ENCODE data around the gene DDTL.
"Not testable (repeated sequence)": the region's sequence is repeated elsewhere in the genome, so short reads cannot be mapped to it uniquely, and the experiment has no call there.

Gene DDTL

DNA sequence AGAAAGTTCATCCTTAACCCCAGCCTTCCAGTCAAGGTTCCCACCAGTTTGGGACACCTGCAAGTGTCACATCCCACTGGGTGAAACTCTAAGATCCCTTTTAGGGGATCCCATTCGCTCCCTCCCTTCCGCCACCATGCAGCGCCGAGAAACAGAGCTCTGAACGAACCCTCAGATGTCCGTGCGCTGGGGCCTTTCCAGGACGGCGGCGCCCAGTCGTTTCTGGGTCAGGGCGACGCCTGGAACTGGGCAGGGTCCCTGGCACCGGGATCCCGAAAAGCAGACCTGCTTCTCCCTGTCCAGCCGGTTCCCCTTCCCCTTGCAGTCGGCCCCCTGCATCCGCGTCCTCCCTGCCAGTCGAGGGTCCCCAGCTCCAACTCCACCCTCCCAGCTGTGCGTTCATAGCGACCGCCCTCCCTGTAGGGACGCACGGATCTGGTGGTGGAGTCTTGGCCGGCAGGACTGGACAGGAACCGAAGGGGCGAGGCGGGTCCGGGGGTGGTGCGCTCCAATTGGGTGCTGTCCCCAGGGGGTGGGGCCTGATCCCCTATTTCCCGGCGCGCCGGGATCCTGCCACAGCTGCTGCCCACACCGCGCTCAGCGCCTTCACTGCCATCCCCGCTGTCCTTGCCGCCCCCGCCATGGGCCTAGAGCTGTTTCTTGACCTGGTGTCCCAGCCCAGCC lies 13.0 kb downstream of the DDTL start, which contains the start of gene GSTT2:
TSS of gene GSTT2 (plus strand) at position 578 of the 684 bp plus-strand sequence.
- not testable (repeated sequence) for H3F3A ChIP-seq (ENCODE audit: insufficient read depth, low read length); H3K4me3 ChIP-seq (ENCODE audit: low read depth, low read length, poor library complexity, severe bottlenecking); H3K36me3 ChIP-seq (ENCODE audit: insufficient read depth, low read length); H4K20me1 ChIP-seq (ENCODE audit: insufficient read depth, low read length); H2AFZ ChIP-seq (ENCODE audit: low read length); H3K27ac ChIP-seq (ENCODE audit: low read depth, low read length, poor library complexity, severe bottlenecking); H3K9me3 ChIP-seq (ENCODE audit: low read length); H3K79me2 ChIP-seq (ENCODE audit: insufficient read depth, low read length); H3K27me3 ChIP-seq (ENCODE audit: insufficient read depth, low read length); H3K4me1 ChIP-seq (ENCODE audit: insufficient read depth, low read length, severe bottlenecking); H3K9ac ChIP-seq (ENCODE audit: low read length); H3K4me2 ChIP-seq (ENCODE audit: low read length); H3K9me2 ChIP-seq (ENCODE audit: low read depth, low read length)

DNA sequence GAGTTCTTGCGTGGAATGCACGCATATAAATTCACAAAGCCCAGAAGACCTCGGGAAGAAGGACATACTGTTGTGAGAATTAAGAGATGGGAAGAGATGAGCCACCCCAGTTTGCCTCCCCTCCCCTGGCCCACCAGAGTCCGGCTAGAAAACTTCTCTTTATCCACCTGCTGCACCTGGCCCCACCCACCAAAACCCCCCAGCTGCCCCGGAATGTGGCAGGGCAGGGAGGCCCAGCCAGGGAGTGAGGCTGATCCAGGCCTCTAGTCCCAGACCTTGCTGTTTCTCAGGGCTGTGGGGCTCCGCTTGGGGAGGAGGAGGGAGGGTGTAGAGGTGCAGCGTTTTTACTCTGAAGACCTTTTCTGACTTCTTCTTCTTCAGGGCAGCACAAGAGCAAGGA lies 13.9 kb downstream of the DDTL start:
- not testable (repeated sequence) for H4K20me1 ChIP-seq (ENCODE audit: insufficient read depth, low read length); H3K79me2 ChIP-seq (ENCODE audit: insufficient read depth, low read length); H3K9me3 ChIP-seq (ENCODE audit: low read length); H3K27ac ChIP-seq (ENCODE audit: low read depth, low read length, poor library complexity, severe bottlenecking); H2AFZ ChIP-seq (ENCODE audit: low read length); H3K4me3 ChIP-seq (ENCODE audit: low read depth, low read length, poor library complexity, severe bottlenecking); H3K36me3 ChIP-seq (ENCODE audit: insufficient read depth, low read length); H3K4me1 ChIP-seq (ENCODE audit: insufficient read depth, low read length, severe bottlenecking); H3K9ac ChIP-seq (ENCODE audit: low read length); H3K9me2 ChIP-seq (ENCODE audit: low read depth, low read length); H3K4me2 ChIP-seq (ENCODE audit: low read length); H3K27me3 ChIP-seq (ENCODE audit: insufficient read depth, low read length); H3F3A ChIP-seq (ENCODE audit: insufficient read depth, low read length)

DNA sequence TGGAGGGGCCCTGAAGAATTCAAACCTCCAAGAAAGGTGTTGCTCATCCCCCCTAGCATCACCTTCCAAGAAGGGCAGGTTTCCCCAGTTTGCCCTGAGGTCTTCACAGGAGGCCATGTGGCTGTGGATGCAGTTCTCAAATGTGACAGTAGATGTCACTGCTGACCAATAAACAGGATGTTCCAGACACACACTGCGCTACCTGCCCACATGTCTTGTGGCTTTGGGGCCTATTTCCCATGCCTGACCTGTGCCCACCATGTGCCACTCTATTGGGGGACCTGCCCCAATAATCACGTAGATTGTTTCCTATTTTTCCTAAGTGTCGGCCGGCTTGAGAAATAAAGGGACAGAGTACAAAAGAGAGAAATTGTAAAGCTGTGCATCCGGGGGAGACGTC lies 17.7 kb downstream of the DDTL start:
- Histone ChIP-seq H3K79me2 (ENCODE audit: insufficient read depth, low read length) (no peaks in the 10 kb centered on the region), H4K20me1 (ENCODE audit: insufficient read depth, low read length) (no peaks in the 10 kb centered on the region), H3K9me3 (ENCODE audit: low read length) (no peaks in the 10 kb centered on the region), H2AFZ (ENCODE audit: low read length) (no peak overlapping the region), H3F3A (ENCODE audit: insufficient read depth, low read length) (no peaks in the 10 kb centered on the region), H3K36me3 (ENCODE audit: insufficient read depth, low read length) (no peaks in the 10 kb centered on the region), H3K4me3 (ENCODE audit: low read depth, low read length, poor library complexity, severe bottlenecking) (no peak overlapping the region), H3K4me2 (ENCODE audit: low read length) (no peak overlapping the region), H3K9ac (ENCODE audit: low read length) (no peak overlapping the region), H3K4me1 (ENCODE audit: insufficient read depth, low read length, severe bottlenecking) (no peaks in the 10 kb centered on the region), H3K27ac (ENCODE audit: low read depth, low read length, poor library complexity, severe bottlenecking) (no peak overlapping the region), H3K27me3 (ENCODE audit: insufficient read depth, low read length) (no peaks in the 10 kb centered on the region), H3K9me2 (ENCODE audit: low read depth, low read length) (no peaks in the 10 kb centered on the region)
- no peak for TF ChIP-seq EZH2 (IDR thresholded peaks at IDR 0.05; ENCODE audit: borderline replicate concordance, low read length)
- TF ChIP-seq, protein P1, sequence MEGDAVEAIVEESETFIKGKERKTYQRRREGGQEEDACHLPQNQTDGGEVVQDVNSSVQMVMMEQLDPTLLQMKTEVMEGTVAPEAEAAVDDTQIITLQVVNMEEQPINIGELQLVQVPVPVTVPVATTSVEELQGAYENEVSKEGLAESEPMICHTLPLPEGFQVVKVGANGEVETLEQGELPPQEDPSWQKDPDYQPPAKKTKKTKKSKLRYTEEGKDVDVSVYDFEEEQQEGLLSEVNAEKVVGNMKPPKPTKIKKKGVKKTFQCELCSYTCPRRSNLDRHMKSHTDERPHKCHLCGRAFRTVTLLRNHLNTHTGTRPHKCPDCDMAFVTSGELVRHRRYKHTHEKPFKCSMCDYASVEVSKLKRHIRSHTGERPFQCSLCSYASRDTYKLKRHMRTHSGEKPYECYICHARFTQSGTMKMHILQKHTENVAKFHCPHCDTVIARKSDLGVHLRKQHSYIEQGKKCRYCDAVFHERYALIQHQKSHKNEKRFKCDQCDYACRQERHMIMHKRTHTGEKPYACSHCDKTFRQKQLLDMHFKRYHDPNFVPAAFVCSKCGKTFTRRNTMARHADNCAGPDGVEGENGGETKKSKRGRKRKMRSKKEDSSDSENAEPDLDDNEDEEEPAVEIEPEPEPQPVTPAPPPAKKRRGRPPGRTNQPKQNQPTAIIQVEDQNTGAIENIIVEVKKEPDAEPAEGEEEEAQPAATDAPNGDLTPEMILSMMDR (IDR thresholded peaks at IDR 0.05; ENCODE audit: low read length): no peak

DNA sequence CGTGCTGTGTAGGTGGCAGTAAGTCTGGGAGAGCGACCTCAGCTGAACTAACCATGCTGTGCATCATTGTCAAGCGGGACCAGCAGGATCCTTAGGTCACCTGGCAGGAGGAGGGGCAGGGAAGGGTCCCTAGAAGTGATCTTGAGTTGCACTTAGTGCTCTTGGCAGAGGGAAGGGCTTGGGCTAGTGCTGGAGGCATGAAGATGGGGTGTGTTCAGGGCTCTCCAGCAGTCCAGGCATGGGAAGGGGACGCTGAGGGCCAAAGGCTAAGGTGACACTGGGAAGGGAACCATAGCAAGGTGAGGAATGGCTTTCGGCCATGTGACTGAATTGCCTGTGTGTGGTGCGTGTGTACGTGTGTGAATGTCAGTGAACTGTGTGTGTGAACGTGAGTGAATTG lies 19.4 kb downstream of the DDTL start:
- H3K27me3 ChIP-seq (ENCODE audit: insufficient read depth, low read length); H3K36me3 ChIP-seq (ENCODE audit: insufficient read depth, low read length); H3K9me3 ChIP-seq (ENCODE audit: low read length); H3K9ac ChIP-seq (ENCODE audit: low read length); H3K4me3 ChIP-seq (ENCODE audit: low read depth, low read length, poor library complexity, severe bottlenecking); H3K4me1 ChIP-seq (ENCODE audit: insufficient read depth, low read length, severe bottlenecking); H3F3A ChIP-seq (ENCODE audit: insufficient read depth, low read length); H4K20me1 ChIP-seq (ENCODE audit: insufficient read depth, low read length); H2AFZ ChIP-seq (ENCODE audit: low read length); H3K79me2 ChIP-seq (ENCODE audit: insufficient read depth, low read length); H3K4me2 ChIP-seq (ENCODE audit: low read length); H3K9me2 ChIP-seq (ENCODE audit: low read depth, low read length); H3K27ac ChIP-seq (ENCODE audit: low read depth, low read length, poor library complexity, severe bottlenecking): not testable (repeated sequence)

DNA sequence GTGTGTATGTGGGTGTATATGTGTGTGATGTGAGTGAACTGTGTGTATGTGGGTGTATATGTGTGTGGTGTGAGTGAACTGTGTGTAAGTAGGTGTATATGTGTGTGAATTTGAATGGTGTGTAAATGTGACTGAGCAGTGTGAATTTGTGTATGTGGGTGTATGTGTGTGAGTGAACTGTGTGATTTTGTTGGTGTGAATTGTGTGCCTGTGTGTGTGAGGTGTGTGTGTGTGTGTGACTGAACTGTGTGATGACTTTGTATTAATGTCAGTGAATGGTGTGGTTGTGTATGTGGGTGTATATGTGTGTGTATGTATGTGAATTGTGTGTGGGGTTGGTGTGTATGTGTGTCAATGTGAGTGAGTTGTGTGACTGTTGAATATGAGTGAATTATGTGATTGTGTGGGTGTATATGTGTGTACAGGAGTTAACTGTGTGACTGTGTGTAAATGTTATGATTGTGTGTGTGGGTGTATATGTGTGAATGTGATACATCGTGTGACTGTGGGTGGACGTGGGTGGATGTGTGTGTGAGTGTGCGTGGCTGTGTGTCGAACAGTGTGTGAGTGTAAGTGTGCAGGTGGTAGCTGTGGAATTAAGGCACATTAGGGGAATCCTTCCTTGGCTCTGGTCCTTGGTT lies 20.0 kb downstream of the DDTL start:
- H3K4me1 ChIP-seq (ENCODE audit: insufficient read depth, low read length, severe bottlenecking); H3K36me3 ChIP-seq (ENCODE audit: insufficient read depth, low read length); H2AFZ ChIP-seq (ENCODE audit: low read length); H3K79me2 ChIP-seq (ENCODE audit: insufficient read depth, low read length); H3K27me3 ChIP-seq (ENCODE audit: insufficient read depth, low read length); H3K4me2 ChIP-seq (ENCODE audit: low read length); H3F3A ChIP-seq (ENCODE audit: insufficient read depth, low read length); H3K27ac ChIP-seq (ENCODE audit: low read depth, low read length, poor library complexity, severe bottlenecking); H3K9me3 ChIP-seq (ENCODE audit: low read length); H4K20me1 ChIP-seq (ENCODE audit: insufficient read depth, low read length); H3K4me3 ChIP-seq (ENCODE audit: low read depth, low read length, poor library complexity, severe bottlenecking); H3K9ac ChIP-seq (ENCODE audit: low read length); H3K9me2 ChIP-seq (ENCODE audit: low read depth, low read length): not testable (repeated sequence)

DNA sequence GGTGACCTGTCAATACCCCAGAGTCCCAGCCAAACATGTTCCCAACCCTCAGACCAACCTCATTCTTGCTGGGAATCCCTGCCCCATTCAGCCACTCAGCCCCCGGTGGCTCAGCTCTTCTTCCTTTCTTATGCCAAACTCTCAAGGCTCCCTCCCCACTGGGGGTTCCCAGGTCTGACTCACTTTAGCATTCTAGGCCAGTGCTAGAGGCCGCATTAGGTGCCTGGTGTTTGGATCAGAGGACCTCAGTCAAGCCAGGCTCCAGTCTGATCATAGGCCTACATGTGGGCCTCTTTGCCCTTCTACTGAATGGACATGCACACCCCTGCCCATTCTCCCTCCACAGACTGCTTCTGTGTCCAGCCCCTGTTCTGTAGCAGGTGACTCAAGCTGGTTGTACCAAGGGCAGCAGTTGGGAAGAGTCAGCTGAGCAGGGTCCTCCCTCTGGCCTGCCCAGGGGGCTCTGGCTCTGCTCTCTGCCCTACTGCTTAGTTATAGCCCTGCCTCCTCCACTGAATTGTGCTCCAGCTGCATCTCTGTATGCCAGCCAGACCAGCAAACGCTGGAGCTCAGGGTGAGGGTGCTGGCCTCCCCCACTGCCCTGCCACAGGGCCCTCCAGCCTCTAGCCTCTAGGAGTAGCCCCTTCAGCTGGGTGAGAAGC lies 23.0 kb downstream of the DDTL start:
- not testable (repeated sequence) for H3K79me2 ChIP-seq (ENCODE audit: insufficient read depth, low read length); H3K9me2 ChIP-seq (ENCODE audit: low read depth, low read length); H3K4me2 ChIP-seq (ENCODE audit: low read length); H3K4me3 ChIP-seq (ENCODE audit: low read depth, low read length, poor library complexity, severe bottlenecking); H2AFZ ChIP-seq (ENCODE audit: low read length); H4K20me1 ChIP-seq (ENCODE audit: insufficient read depth, low read length); H3K4me1 ChIP-seq (ENCODE audit: insufficient read depth, low read length, severe bottlenecking); H3K27me3 ChIP-seq (ENCODE audit: insufficient read depth, low read length); H3F3A ChIP-seq (ENCODE audit: insufficient read depth, low read length); H3K9ac ChIP-seq (ENCODE audit: low read length); H3K27ac ChIP-seq (ENCODE audit: low read depth, low read length, poor library complexity, severe bottlenecking); H3K9me3 ChIP-seq (ENCODE audit: low read length); H3K36me3 ChIP-seq (ENCODE audit: insufficient read depth, low read length)

All from OCI-LY1 (cell line).